ENCODE results near the gene DAGLA. TPM values are rescaled to one million over a fixed set of nuclear protein-coding genes. Genes with fewer than 3 reads are reported as not detected.

DAGLA gene
- total RNA-seq, 1 donor, result 4.2 TPM

DNA sequence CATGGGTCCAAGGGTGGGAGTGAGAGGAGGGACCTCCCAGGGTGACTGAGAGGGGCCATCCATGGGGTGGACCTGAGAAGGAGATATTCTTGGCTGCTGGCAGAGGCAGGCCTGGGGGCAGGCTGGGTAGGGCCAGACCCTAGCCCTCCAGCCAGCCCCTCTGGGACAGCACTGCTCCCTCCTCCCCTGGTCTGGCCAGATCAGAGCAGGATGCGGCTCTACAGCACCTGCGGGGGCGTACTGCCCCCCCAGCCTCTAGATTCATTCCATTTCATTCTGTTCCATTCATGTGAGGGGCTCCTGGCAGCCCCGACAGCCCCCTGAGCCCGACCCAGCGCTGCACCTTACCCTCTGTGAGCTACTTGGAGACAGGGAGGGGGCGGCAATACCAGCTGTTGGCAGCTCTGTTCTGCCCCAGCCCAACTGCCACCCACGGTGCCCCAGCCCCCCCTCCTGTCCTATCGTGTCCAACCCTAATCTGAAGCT is 37.9 kb downstream of the DAGLA start:
- no peak for DNase-seq (ENCODE audit: low read depth)
- TF ChIP-seq, protein P1, sequence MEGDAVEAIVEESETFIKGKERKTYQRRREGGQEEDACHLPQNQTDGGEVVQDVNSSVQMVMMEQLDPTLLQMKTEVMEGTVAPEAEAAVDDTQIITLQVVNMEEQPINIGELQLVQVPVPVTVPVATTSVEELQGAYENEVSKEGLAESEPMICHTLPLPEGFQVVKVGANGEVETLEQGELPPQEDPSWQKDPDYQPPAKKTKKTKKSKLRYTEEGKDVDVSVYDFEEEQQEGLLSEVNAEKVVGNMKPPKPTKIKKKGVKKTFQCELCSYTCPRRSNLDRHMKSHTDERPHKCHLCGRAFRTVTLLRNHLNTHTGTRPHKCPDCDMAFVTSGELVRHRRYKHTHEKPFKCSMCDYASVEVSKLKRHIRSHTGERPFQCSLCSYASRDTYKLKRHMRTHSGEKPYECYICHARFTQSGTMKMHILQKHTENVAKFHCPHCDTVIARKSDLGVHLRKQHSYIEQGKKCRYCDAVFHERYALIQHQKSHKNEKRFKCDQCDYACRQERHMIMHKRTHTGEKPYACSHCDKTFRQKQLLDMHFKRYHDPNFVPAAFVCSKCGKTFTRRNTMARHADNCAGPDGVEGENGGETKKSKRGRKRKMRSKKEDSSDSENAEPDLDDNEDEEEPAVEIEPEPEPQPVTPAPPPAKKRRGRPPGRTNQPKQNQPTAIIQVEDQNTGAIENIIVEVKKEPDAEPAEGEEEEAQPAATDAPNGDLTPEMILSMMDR (IDR thresholded peaks at IDR 0.05; ENCODE audit: insufficient read depth, low read length), result no peak

GRCh38 chr11:61718621-61719302 is 38.6 kb downstream of the DAGLA start:
- peak overlapping the region; percentile 60 for H3K4me3 ChIP-seq (ENCODE audit: low read depth, low read length)
- peak; percentile 55 for DNase-seq (ENCODE audit: low read depth)
- TF ChIP-seq, protein P1 (IDR thresholded peaks at IDR 0.05; ENCODE audit: insufficient read depth, low read length), result no peak

More for the DNA sequence above, 37.9 kb downstream of the DAGLA start:
- H3K4me3 ChIP-seq (ENCODE audit: low read depth, low read length), result peak overlapping the region; percentile 60

DNA sequence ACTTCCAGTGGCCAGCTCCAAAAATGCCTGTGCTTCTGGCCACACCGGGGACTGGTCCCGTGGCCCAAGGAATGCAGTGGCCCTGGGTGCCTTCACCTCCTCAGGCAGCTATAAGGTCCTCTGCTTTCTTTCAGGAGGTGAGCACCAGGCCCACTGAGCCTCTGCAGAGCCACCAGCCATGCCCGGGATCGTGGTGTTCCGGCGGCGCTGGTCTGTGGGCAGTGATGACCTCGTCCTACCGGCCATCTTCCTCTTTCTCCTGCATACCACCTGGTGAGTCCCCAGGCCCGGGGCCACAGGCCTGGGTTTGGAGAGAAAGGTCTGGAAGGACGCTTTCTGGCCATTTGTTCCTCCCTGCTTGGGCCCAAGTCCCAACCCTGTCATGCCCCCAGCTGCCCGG is 39.8 kb downstream of the DAGLA start:
- H3K4me3 ChIP-seq (ENCODE audit: low read depth, low read length), result no peak overlapping the region
- TF ChIP-seq, protein P1 (IDR thresholded peaks at IDR 0.05; ENCODE audit: insufficient read depth, low read length), result no peak
- DNase-seq (ENCODE audit: low read depth), result no peak

- TF ChIP-seq, protein P1 (IDR thresholded peaks at IDR 0.05; ENCODE audit: insufficient read depth, low read length), result no peak
- no peak overlapping the region for H3K4me3 ChIP-seq (ENCODE audit: low read depth, low read length)
- DNase-seq (ENCODE audit: low read depth), result no peak
These were observed 40.4 kb downstream of the DAGLA start for GRCh38 chr11:61720597-61720996.

GRCh38 chr11:61724437-61724836 is 44.2 kb downstream of the DAGLA start:
- TF ChIP-seq, protein P1 (IDR thresholded peaks at IDR 0.05; ENCODE audit: insufficient read depth, low read length), result no peak
- no peak for DNase-seq (ENCODE audit: low read depth)
- H3K4me3 ChIP-seq (ENCODE audit: low read depth, low read length), result no peak overlapping the region

GRCh38 chr11:61725781-61726231 is 45.6 kb downstream of the DAGLA start:
- TF ChIP-seq, protein P1 (IDR thresholded peaks at IDR 0.05; ENCODE audit: insufficient read depth, low read length), result no peak
- DNase-seq (ENCODE audit: low read depth), result no peak
- no peak overlapping the region for H3K4me3 ChIP-seq (ENCODE audit: low read depth, low read length)
